Lower leg skin (tissue), 3 donors: ENCODE results near the gene PFN4.

Experiments
- CTCF ChIP-seq, 3 donors: fragments of 450-650 bp; IDR thresholded peaks; one replicate each; pipeline ENCODE4 v1.5.1; 2016; ENCODE audit warnings: antibody characterized with exemption in 3 of 3, mild to moderate bottlenecking in 3 of 3, moderate library complexity in 2 of 3
- POLR2A ChIP-seq, 2 donors: fragments of 450-650 bp; IDR thresholded peaks; one replicate each; pipeline ENCODE4 v1.6.1; 2016 to 2017; ENCODE audit warnings: antibody characterized with exemption in 2 of 2, mild to moderate bottlenecking in 1 of 2, moderate library complexity in 1 of 2

GRCh38 chr2:24123195-24123921 lies at the start of gene PFN4, which contains the start of gene FAM228B:
- TF ChIP-seq CTCF (IDR thresholded peaks at IDR 0.05) (no peak), POLR2A (IDR thresholded peaks at IDR 0.05) (no peak)
